ENCODE measurements around the gene DHX16. TPM values are rescaled to one million over a fixed set of nuclear protein-coding genes. Genes with fewer than 3 reads are reported as not detected.

Gene DHX16
- total and polyA plus RNA-seq, 9 of the 15 experiments (the other 6 are each of a cell fraction or from before 2014, with no cell fraction given) = 14.6 to 66.1 (median 47.5) TPM

DNA sequence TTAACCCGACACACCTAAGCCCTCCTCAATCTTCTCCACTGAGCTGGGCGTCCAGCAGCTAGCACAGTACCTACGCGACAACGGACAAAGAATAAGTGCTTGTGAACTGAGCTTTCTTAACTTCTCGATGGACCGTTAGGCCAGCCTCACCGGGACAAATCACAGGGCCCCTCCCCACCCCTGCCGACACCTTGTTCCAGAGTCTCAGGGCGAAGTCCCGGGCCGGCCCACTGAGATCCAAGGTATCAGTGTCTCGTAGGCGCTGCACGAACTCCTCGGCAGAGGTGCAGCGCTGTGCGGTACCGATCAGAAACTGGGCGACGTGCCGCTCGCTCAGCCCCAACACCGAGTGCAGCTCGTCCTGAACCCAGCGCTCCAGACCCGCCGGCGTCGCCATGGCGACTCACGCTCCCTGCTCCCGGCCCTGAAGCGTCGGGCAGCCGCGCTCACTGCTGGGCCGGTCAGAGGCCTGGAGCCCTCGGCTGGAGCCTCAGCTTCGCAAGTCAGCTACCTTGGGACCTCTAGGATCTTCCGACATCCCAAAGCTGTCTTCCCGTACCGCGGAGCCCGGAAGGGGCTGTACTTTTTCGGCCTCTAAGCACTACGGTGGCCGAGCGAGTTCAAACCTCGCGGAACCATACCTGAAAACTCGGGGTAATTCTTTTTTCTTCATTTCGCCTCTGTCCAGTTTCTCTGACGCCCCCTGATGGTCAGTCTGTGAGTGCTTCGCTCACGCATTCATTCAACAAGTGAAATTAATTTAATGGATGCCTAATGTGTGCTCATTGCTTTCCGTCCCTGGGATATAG lies at the start of gene DHX16 (continued):
- TF ChIP-seq, protein P1, sequence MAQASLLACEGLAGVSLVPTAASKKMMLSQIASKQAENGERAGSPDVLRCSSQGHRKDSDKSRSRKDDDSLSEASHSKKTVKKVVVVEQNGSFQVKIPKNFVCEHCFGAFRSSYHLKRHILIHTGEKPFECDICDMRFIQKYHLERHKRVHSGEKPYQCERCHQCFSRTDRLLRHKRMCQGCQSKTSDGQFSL (CRISPR knock-in tag; IDR thresholded peaks at IDR 0.05) = peak; percentile 29; the same call in 1 of the 2 replicates
- TF ChIP-seq, protein P1 (tag; IDR thresholded peaks at IDR 0.05) = no peak
- TF ChIP-seq MTA1 (IDR thresholded peaks at IDR 0.05; ENCODE audit: borderline replicate concordance) (no peak), TFAM (CRISPR knock-in tag; conservative IDR thresholded peaks at IDR 0.05) (no peak), DACH1 (IDR thresholded peaks at IDR 0.05; ENCODE audit: partially characterized antibody) (no peak), CBX1 (IDR thresholded peaks at IDR 0.05; ENCODE audit: low read depth) (no peak), BRD4 (IDR thresholded peaks at IDR 0.05) (no peak), ZNF561 (CRISPR knock-in tag; conservative IDR thresholded peaks at IDR 0.05) (no peak), NR1H2 (CRISPR knock-in tag; IDR thresholded peaks at IDR 0.05) (no peak), SUPT5H (IDR thresholded peaks at IDR 0.05) (peak; percentile 80), U2AF2 (optimal IDR thresholded peaks at IDR 0.05; ENCODE audit: low read depth, low read length) (no peak), RCOR1 (IDR thresholded peaks at IDR 0.05; ENCODE audit: borderline replicate concordance in 1 of 2, low read depth in 2 of 2, low read length in 2 of 2) (peak in 1 of 2 experiments; percentile 84; a peak in 2 of 4 replicates)
- TF ChIP-seq, protein P2, sequence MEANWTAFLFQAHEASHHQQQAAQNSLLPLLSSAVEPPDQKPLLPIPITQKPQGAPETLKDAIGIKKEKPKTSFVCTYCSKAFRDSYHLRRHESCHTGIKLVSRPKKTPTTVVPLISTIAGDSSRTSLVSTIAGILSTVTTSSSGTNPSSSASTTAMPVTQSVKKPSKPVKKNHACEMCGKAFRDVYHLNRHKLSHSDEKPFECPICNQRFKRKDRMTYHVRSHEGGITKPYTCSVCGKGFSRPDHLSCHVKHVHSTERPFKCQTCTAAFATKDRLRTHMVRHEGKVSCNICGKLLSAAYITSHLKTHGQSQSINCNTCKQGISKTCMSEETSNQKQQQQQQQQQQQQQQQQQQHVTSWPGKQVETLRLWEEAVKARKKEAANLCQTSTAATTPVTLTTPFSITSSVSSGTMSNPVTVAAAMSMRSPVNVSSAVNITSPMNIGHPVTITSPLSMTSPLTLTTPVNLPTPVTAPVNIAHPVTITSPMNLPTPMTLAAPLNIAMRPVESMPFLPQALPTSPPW (CRISPR knock-in tag; IDR thresholded peaks at IDR 0.05) = no peak; the same call in 1 of the 2 replicates
- TF ChIP-seq, protein P3, sequence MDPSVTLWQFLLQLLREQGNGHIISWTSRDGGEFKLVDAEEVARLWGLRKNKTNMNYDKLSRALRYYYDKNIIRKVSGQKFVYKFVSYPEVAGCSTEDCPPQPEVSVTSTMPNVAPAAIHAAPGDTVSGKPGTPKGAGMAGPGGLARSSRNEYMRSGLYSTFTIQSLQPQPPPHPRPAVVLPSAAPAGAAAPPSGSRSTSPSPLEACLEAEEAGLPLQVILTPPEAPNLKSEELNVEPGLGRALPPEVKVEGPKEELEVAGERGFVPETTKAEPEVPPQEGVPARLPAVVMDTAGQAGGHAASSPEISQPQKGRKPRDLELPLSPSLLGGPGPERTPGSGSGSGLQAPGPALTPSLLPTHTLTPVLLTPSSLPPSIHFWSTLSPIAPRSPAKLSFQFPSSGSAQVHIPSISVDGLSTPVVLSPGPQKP (CRISPR knock-in tag; IDR thresholded peaks at IDR 0.05) = no peak
- TF ChIP-seq, protein P4, sequence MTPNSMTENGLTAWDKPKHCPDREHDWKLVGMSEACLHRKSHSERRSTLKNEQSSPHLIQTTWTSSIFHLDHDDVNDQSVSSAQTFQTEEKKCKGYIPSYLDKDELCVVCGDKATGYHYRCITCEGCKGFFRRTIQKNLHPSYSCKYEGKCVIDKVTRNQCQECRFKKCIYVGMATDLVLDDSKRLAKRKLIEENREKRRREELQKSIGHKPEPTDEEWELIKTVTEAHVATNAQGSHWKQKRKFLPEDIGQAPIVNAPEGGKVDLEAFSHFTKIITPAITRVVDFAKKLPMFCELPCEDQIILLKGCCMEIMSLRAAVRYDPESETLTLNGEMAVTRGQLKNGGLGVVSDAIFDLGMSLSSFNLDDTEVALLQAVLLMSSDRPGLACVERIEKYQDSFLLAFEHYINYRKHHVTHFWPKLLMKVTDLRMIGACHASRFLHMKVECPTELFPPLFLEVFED (CRISPR knock-in tag; conservative IDR thresholded peaks at IDR 0.05) = peak; percentile 78; the same call in 1 of the 2 replicates
- TF ChIP-seq, protein P5, sequence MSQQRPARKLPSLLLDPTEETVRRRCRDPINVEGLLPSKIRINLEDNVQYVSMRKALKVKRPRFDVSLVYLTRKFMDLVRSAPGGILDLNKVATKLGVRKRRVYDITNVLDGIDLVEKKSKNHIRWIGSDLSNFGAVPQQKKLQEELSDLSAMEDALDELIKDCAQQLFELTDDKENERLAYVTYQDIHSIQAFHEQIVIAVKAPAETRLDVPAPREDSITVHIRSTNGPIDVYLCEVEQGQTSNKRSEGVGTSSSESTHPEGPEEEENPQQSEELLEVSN (IDR thresholded peaks at IDR 0.05; ENCODE audit: borderline replicate concordance in 1 of 2, extremely low read depth in 1 of 2, insufficient read depth in 1 of 2, insufficient read length in 1 of 2, low read depth in 1 of 2, low read length in 1 of 2, poor library complexity in 1 of 2, severe bottlenecking in 1 of 2) = peak in 1 of 2 experiments; percentile 17
- TF ChIP-seq, protein P6, sequence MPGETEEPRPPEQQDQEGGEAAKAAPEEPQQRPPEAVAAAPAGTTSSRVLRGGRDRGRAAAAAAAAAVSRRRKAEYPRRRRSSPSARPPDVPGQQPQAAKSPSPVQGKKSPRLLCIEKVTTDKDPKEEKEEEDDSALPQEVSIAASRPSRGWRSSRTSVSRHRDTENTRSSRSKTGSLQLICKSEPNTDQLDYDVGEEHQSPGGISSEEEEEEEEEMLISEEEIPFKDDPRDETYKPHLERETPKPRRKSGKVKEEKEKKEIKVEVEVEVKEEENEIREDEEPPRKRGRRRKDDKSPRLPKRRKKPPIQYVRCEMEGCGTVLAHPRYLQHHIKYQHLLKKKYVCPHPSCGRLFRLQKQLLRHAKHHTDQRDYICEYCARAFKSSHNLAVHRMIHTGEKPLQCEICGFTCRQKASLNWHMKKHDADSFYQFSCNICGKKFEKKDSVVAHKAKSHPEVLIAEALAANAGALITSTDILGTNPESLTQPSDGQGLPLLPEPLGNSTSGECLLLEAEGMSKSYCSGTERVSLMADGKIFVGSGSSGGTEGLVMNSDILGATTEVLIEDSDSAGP (CRISPR knock-in tag; IDR thresholded peaks at IDR 0.05) = 0 out of 2 replicates have a peak, but pooled peaks have one; percentile 54

Measured in K562 (cell line).